Activated CD4-positive, CD25-positive, alpha-beta regulatory T cell treated with anti-CD3 and anti-CD28 coated beads, Interleukin-2, amount 50 U/mL, for 16 hours (primary cell): Measurements from ENCODE around the gene CEP41.

Experiments
- DNase-seq: peaks from one replicate; pipeline ENCODE4 v3.0.0-alpha.2; 2020; ENCODE audit warnings: low read depth, low spot score

CEP41 gene

GRCh38 chr7:130350945-130351790, 89.6 kb downstream of the CEP41 start:
- DNase-seq = no peak

- DNase-seq = no peak
Observed at GRCh38 chr7:130349911-130350782, 90.7 kb downstream of the CEP41 start.

GRCh38 chr7:130346941-130347340, 93.9 kb downstream of the CEP41 start:
- DNase-seq = no peak

GRCh38 chr7:130346177-130346905, 94.5 kb downstream of the CEP41 start:
- no peak for DNase-seq

GRCh38 chr7:130345725-130346124, 95.1 kb downstream of the CEP41 start:
- no peak for DNase-seq

GRCh38 chr7:130345136-130345535, 95.7 kb downstream of the CEP41 start:
- no peak for DNase-seq

GRCh38 chr7:130344271-130344866, 96.4 kb downstream of the CEP41 start, which contains the start of gene CPA5:
Gene CPA5 (plus strand): TSS chr7:130344816. CDS start chr7:130346486, 1,670 bp downstream.
- DNase-seq = no peak
